Activated naive CD8-positive, alpha-beta T cell treated with anti-CD3 and anti-CD28 coated beads, Interleukin-2, amount 10 ng/mL, durations not matched to agents 7 days and 5 days (primary cell): ENCODE data around the gene GLYATL1B. TPM values are rescaled to one million over a fixed set of nuclear protein-coding genes. Genes with fewer than 3 reads are reported as not detected.
"Not testable (repeated sequence)": the region's sequence is repeated elsewhere in the genome, so short reads cannot be mapped to it uniquely, and the experiment has no call there.

Source experiments
- ATAC-seq: fragments of 150-1000 bp; cut with Tn5 transposase; one replicate; pipeline ENCODE4 v1.10.0; 2021; ENCODE audit warnings: low read depth, moderate library complexity
- POLR2A ChIA-PET: fragments of 350-600 bp; sonication (Branson Sonifier 250); formaldehyde crosslinking; loops from one replicate; lab custom pipeline; 2021; ENCODE audit warnings: antibody characterized with exemption; lab: Charles Lee
- DNase-seq: peaks from one replicate; pipeline ENCODE4 v3.0.0; 2021
- H3K27ac Mint-ChIP-seq: one replicate; pipeline ENCODE4 v1.8.0; 2022; ENCODE audit warnings: mild to moderate bottlenecking, mixed read lengths
- H3K27me3 Mint-ChIP-seq: one replicate; pipeline ENCODE4 v1.8.0; 2022; ENCODE audit warnings: mild to moderate bottlenecking, moderate library complexity, mixed read lengths
- H3K36me3 Mint-ChIP-seq: one replicate; pipeline ENCODE4 v1.8.0; 2021; ENCODE audit warnings: mild to moderate bottlenecking, mixed read lengths
- H3K4me1 Mint-ChIP-seq: one replicate; pipeline ENCODE4 v1.8.0; 2021; ENCODE audit warnings: mixed read lengths
- H3K4me3 Mint-ChIP-seq: one replicate; pipeline ENCODE4 v1.8.0; 2022; ENCODE audit warnings: mild to moderate bottlenecking, moderate library complexity, mixed read lengths
- H3K9me3 Mint-ChIP-seq: one replicate; pipeline ENCODE4 v1.8.0; 2021; ENCODE audit warnings: mixed read lengths
- total RNA-seq, 2 experiments: library from RNA; stranded (reverse); gene quantifications; one replicate each; pipeline ENCODE4 v1.2.3, GENCODE V29; 2021

The GLYATL1B gene
- total RNA-seq, 2 experiments from 2014 or later: not detected

GRCh38 chr11:59076876-59077571, 9.1 kb upstream of the GLYATL1B start:
- no peak for DNase-seq
- H3K9me3 Mint-ChIP-seq: peaks cover 2% of the 10 kb centered on the region
- H3K27me3 Mint-ChIP-seq: peaks cover 31% of the 10 kb centered on the region
- H3K4me3 Mint-ChIP-seq: no peak overlapping the region
- peaks cover 13% of the 10 kb centered on the region for H3K4me1 Mint-ChIP-seq
- no peaks in the 10 kb centered on the region for H3K36me3 Mint-ChIP-seq
- no peak overlapping the region for H3K27ac Mint-ChIP-seq
- POLR2A ChIA-PET: no interaction called here
- ATAC-seq: peak; percentile 39

GRCh38 chr11:59078435-59078834, 7.7 kb upstream of the GLYATL1B start:
- DNase-seq: no peak
- POLR2A ChIA-PET: no interaction called here
- Mint-ChIP-seq H3K36me3 (no peaks in the 10 kb centered on the region), H3K4me3 (no peak overlapping the region), H3K4me1 (peaks cover 13% of the 10 kb centered on the region), H3K9me3 (peaks cover 2% of the 10 kb centered on the region), H3K27me3 (peaks cover 29% of the 10 kb centered on the region), H3K27ac (no peak overlapping the region)
- no peak for ATAC-seq

- Mint-ChIP-seq H3K36me3 (no peaks in the 10 kb centered on the region), H3K27ac (no peak overlapping the region), H3K9me3 (peaks cover 2% of the 10 kb centered on the region), H3K4me1 (peaks cover 13% of the 10 kb centered on the region), H3K27me3 (peaks cover 35% of the 10 kb centered on the region), H3K4me3 (no peak overlapping the region)
- POLR2A ChIA-PET: no interaction called here
- no peak for ATAC-seq
- no peak for DNase-seq
These were observed 7.0 kb upstream of the GLYATL1B start for GRCh38 chr11:59079086-59079485.

DNA sequence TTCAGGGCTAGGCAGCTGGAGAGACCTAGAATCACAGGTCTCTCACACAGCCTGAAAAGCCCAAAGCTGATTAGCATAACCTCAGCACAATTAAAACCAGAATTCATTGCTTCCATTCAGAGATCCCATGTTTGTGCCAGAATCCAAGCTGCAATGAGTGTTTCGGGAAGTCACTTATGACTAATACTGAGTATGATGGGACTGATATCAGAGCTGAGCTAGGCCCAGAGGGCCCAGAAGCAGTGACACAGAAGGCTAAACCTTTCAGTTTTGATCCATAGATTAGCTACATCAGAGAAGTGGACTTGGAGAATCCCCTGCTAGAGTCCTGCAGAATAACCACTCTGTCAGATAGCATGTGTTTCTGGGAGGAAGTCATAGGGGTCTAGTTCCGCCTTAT, 5.7 kb upstream of the GLYATL1B start:
- H3K27ac Mint-ChIP-seq, DNase-seq, ATAC-seq, H3K9me3 Mint-ChIP-seq, POLR2A ChIA-PET, H3K36me3 Mint-ChIP-seq, H3K4me3 Mint-ChIP-seq: not testable (repeated sequence)
- Mint-ChIP-seq H3K27me3 (peaks cover 26% of the 10 kb centered on the region), H3K4me1 (peaks cover 13% of the 10 kb centered on the region)

- DNase-seq, POLR2A ChIA-PET, H3K36me3 Mint-ChIP-seq, H3K4me3 Mint-ChIP-seq, ATAC-seq, H3K9me3 Mint-ChIP-seq: not testable (repeated sequence)
- Mint-ChIP-seq H3K4me1 (peaks cover 13% of the 10 kb centered on the region), H3K27me3 (peaks cover 25% of the 10 kb centered on the region), H3K27ac (peak overlapping the region; percentile 36)
These were observed 4.6 kb upstream of the GLYATL1B start for GRCh38 chr11:59081430-59082020.

- DNase-seq (no peak), ATAC-seq (no peak)
- H3K36me3 Mint-ChIP-seq: no peaks in the 10 kb centered on the region
- POLR2A ChIA-PET: no interaction called here
- H3K27ac Mint-ChIP-seq: no peak overlapping the region
- H3K9me3 Mint-ChIP-seq: no peaks in the 10 kb centered on the region
- H3K4me3 Mint-ChIP-seq: no peak overlapping the region
- peaks cover 34% of the 10 kb centered on the region for H3K27me3 Mint-ChIP-seq
- H3K4me1 Mint-ChIP-seq: no peaks in the 10 kb centered on the region
These were observed 2.1 kb downstream of the GLYATL1B start for GRCh38 chr11:59088162-59088561.

GRCh38 chr11:59093576-59093975, 7.5 kb downstream of the GLYATL1B start:
- POLR2A ChIA-PET, H3K9me3 Mint-ChIP-seq, ATAC-seq, H3K27ac Mint-ChIP-seq, H3K36me3 Mint-ChIP-seq, H3K4me3 Mint-ChIP-seq, DNase-seq, H3K4me1 Mint-ChIP-seq: not testable (repeated sequence)
- peaks cover 36% of the 10 kb centered on the region for H3K27me3 Mint-ChIP-seq

- H3K4me1 Mint-ChIP-seq, DNase-seq, POLR2A ChIA-PET, H3K4me3 Mint-ChIP-seq, H3K36me3 Mint-ChIP-seq, H3K9me3 Mint-ChIP-seq, H3K27ac Mint-ChIP-seq, ATAC-seq: not testable (repeated sequence)
- H3K27me3 Mint-ChIP-seq: peaks cover 41% of the 10 kb centered on the region
These were observed 9.1 kb downstream of the GLYATL1B start for GRCh38 chr11:59095225-59095624.

DNA sequence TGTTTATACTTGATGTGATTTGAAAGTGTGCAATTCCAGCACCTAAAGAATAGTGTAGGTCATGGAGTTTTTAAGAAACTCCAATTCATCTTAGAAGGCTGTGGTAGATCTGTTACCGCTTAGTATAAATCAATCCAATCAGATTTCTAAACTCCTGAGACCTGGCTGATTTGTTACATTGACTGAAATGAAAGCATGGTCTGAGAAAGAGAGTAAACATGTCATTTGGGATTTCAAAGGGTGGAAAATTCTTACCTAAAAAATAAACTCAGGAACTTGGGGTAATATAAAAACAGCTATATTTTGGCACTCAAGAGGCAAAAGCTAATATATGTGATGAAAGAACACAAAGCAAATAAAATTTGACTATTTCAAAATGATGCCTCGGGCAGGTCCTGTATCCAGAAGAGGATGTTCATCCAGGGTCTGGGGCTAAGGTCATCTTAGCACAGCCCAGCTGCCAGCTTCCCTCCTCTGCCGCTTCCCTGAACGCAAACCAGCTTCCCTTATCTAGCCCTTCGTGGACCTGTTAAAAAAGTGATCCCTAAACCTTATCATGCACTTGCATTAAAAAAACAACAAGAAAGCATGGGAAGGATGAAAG, 10.0 kb downstream of the GLYATL1B start:
- H3K4me3 Mint-ChIP-seq, POLR2A ChIA-PET, H3K27ac Mint-ChIP-seq, DNase-seq, H3K36me3 Mint-ChIP-seq, H3K9me3 Mint-ChIP-seq, H3K4me1 Mint-ChIP-seq, ATAC-seq: not testable (repeated sequence)
- peaks cover 41% of the 10 kb centered on the region for H3K27me3 Mint-ChIP-seq

DNA sequence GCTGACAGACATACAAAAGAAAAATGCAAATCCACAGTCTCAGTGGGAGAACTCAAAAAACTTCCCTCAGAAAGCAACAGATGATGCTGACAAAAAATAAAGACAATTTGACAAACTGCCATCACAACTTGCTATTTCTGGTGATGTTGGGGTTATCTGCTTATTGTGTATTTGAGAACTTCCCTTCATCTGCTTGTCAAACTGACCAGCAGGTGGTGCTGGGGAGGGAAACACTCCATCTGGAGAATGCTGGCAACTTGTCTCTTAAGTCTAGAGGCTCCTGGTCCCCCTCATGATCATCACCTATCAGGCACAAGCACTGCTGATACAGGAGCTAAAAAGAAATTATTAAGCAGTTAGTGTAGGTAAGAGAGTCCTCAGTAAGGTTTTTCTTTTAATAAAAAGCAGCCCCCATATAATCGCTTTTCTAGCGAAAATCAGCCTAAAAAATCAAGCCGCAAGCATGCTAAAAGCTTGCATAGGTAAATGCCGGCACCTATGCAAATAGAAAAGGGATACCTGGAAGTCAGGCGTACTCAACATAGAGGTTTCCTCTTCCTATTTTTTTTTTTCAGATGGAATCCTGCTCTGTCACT, 11.1 kb downstream of the GLYATL1B start:
- Mint-ChIP-seq H3K27ac (no peak overlapping the region), H3K27me3 (peaks cover 36% of the 10 kb centered on the region), H3K4me3 (no peak overlapping the region), H3K36me3 (no peaks in the 10 kb centered on the region), H3K9me3 (no peaks in the 10 kb centered on the region), H3K4me1 (peaks cover 7% of the 10 kb centered on the region)
- ATAC-seq (no peak), DNase-seq (peak; percentile 49)
- POLR2A ChIA-PET: no interaction called here

DNA sequence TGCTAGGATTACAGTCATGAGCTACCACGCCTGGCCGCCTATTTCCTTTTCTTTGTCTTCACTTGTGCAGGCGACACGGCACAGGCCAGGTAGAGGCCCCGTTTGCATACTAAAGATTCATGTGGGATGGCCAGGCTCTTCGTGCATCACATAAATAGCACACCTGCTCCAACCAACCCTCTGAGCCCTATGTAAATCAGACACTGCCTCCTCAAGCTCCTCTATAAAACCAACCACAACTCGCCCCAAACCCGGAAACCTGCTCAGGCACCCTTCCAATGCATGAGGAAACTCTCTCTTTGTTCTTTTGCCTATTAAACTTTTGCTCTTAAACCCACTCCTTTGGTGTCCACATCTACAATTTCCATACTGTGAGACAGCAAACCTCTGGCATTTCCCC, 11.8 kb downstream of the GLYATL1B start:
- Mint-ChIP-seq H3K27me3 (peaks cover 36% of the 10 kb centered on the region), H3K4me1 (peaks cover 11% of the 10 kb centered on the region)
- H3K36me3 Mint-ChIP-seq, POLR2A ChIA-PET, ATAC-seq, H3K4me3 Mint-ChIP-seq, H3K27ac Mint-ChIP-seq, H3K9me3 Mint-ChIP-seq, DNase-seq: not testable (repeated sequence)

- POLR2A ChIA-PET: interaction anchor here (0.7 kb wide), 1 partner anchor 43 kb away, joined by 6 read pairs; no protein-coding TSS in a partner anchor
- peak; percentile 38 for ATAC-seq
- Mint-ChIP-seq H3K36me3 (peaks cover 3% of the 10 kb centered on the region), H3K4me3 (peak overlapping the region; percentile 78), H3K27ac (no peak overlapping the region), H3K9me3 (no peaks in the 10 kb centered on the region), H3K27me3 (peaks cover 23% of the 10 kb centered on the region), H3K4me1 (peaks cover 25% of the 10 kb centered on the region)
- DNase-seq: peak; percentile 68
These were observed 16.2 kb downstream of the GLYATL1B start for GRCh38 chr11:59102259-59102765.
